ENCODE results near the gene TMX1. TPM values are rescaled to one million over a fixed set of nuclear protein-coding genes. Genes with fewer than 3 reads are reported as not detected.

The TMX1 gene
- total RNA-seq, 2 donors from 2014 or later = 15.5 to 17.9 TPM

- H3K4me3 ChIP-seq = no peak overlapping the region
- no peaks in the 10 kb centered on the region for H3K9me3 ChIP-seq
- no peak for TF ChIP-seq POLR2A (IDR thresholded peaks at IDR 0.05)
- no peak for DNase-seq
- H3K4me1 ChIP-seq = no peaks in the 10 kb centered on the region
- ATAC-seq = no peak
- intact Hi-C loops (cut with DNase I) = loop anchor here (10.0 kb wide), 1 partner anchor 274 kb away; no protein-coding TSS in a partner anchor
- H3K36me3 ChIP-seq (replicated peaks in 1 of 2; ENCODE audit: insufficient read depth in 1 of 2, low read depth in 2 of 2) = no peaks in the 10 kb centered on the region
- H3K27ac ChIP-seq = no peak overlapping the region
- no peaks in the 10 kb centered on the region for H3K27me3 ChIP-seq
- 64 to 70% methylated on average over 1 of the region's 1 CpG for WGBS, 2 donors
These were observed 11.2 kb upstream of the TMX1 start for GRCh38 chr14:51228890-51229289.

- H3K27ac ChIP-seq = no peak overlapping the region
- DNase-seq (no peak), ATAC-seq (no peak)
- no peaks in the 10 kb centered on the region for H3K27me3 ChIP-seq
- intact Hi-C loops (cut with DNase I) = no loop called here
- no peak overlapping the region for H3K4me3 ChIP-seq
- no peaks in the 10 kb centered on the region for H3K9me3 ChIP-seq
- no peak for TF ChIP-seq CTCF (IDR thresholded peaks at IDR 0.05)
- TF ChIP-seq POLR2A (IDR thresholded peaks at IDR 0.05) = no peak
- no peaks in the 10 kb centered on the region for H3K36me3 ChIP-seq (replicated peaks in 1 of 2; ENCODE audit: insufficient read depth in 1 of 2, low read depth in 2 of 2)
- peaks cover 7% of the 10 kb centered on the region for H3K4me1 ChIP-seq
These were observed 3.7 kb upstream of the TMX1 start for GRCh38 chr14:51236314-51236713.

- WGBS, 2 donors = 4 to 7% methylated on average over 10 of the region's 10 CpGs
- H3K9me3 ChIP-seq = no peaks in the 10 kb centered on the region
- H3K27me3 ChIP-seq = no peaks in the 10 kb centered on the region
- H3K4me3 ChIP-seq = peak overlapping the region; percentile 68 to 72
- no peak for ATAC-seq
- intact Hi-C loops (cut with DNase I) = no loop called here
- H3K27ac ChIP-seq = peak overlapping the region in 2 of 4 donors; percentile 76 to 83
- DNase-seq = no peak
- no peaks in the 10 kb centered on the region for H3K36me3 ChIP-seq (replicated peaks in 1 of 2; ENCODE audit: insufficient read depth in 1 of 2, low read depth in 2 of 2)
- TF ChIP-seq POLR2A (IDR thresholded peaks at IDR 0.05) (no peak), CTCF (IDR thresholded peaks at IDR 0.05) (no peak)
- peaks cover 22% of the 10 kb centered on the region for H3K4me1 ChIP-seq
These were observed 845 bp downstream of the TMX1 start for GRCh38 chr14:51240804-51241380.

GRCh38 chr14:51242545-51243490 is 2.8 kb downstream of the TMX1 start:
- H3K4me1 ChIP-seq = peaks cover 22% of the 10 kb centered on the region
- H3K27ac ChIP-seq = no peak overlapping the region
- TF ChIP-seq POLR2A (IDR thresholded peaks at IDR 0.05) (no peak), CTCF (IDR thresholded peaks at IDR 0.05) (no peak)
- WGBS, 2 donors = 63 to 69% methylated on average over 7 of the region's 7 CpGs
- H3K27me3 ChIP-seq = no peaks in the 10 kb centered on the region
- intact Hi-C loops (cut with DNase I) = no loop called here
- ATAC-seq (no peak), DNase-seq (no peak)
- no peak overlapping the region for H3K4me3 ChIP-seq
- H3K36me3 ChIP-seq (replicated peaks in 1 of 2; ENCODE audit: insufficient read depth in 1 of 2, low read depth in 2 of 2) = no peaks in the 10 kb centered on the region
- no peaks in the 10 kb centered on the region for H3K9me3 ChIP-seq

GRCh38 chr14:51244591-51244990 is 4.5 kb downstream of the TMX1 start:
- H3K36me3 ChIP-seq (replicated peaks in 1 of 2; ENCODE audit: insufficient read depth in 1 of 2, low read depth in 2 of 2) = no peaks in the 10 kb centered on the region
- no peak for TF ChIP-seq CTCF (IDR thresholded peaks at IDR 0.05)
- WGBS, 2 donors = 94 to 95% methylated on average over 5 of the region's 5 CpGs
- no peaks in the 10 kb centered on the region for H3K27me3 ChIP-seq
- peaks cover 17% of the 10 kb centered on the region for H3K4me1 ChIP-seq
- H3K27ac ChIP-seq = no peak overlapping the region
- no peaks in the 10 kb centered on the region for H3K9me3 ChIP-seq
- H3K4me3 ChIP-seq = no peak overlapping the region
- no peak for DNase-seq
- intact Hi-C loops (cut with DNase I) = no loop called here
- no peak for ATAC-seq
